HCT116 (cell line): ENCODE data around the gene SRGAP3. TPM values are rescaled to one million over a fixed set of nuclear protein-coding genes. Genes with fewer than 3 reads are reported as not detected.

ENCODE experiments used
- ATAC-seq: fragments of 200-7000 bp; cut with Tn5 transposase; 2 replicates; pipeline ENCODE4 v1.9.1; 2020; ENCODE audit warnings: mild to moderate bottlenecking, moderate library complexity
- BruUV-seq: library from RNA; stranded (reverse); fragments of 400-500 nt; replicated peaks from 2 replicates; lab custom pipeline; 2021; lab: Mats Ljungman, UMichigan
- CTCF ChIA-PET: fragments of 300-600 bp; sonication (Branson Sonifier 250); formaldehyde crosslinking; loops from one replicate; lab custom pipeline; 2021; ENCODE audit warnings: antibody characterized with exemption; lab: Charles Lee
- POLR2A ChIA-PET: fragments of 300-600, 350-600 bp; sonication (Branson Sonifier 250); formaldehyde crosslinking; loops from one replicate; lab custom pipeline; 2021; ENCODE audit warnings: antibody characterized with exemption; lab: Charles Lee
- RAD21 ChIA-PET, 2 experiments: fragments of 300-600 bp; sonication (Branson Sonifier 250); formaldehyde crosslinking; loops; one replicate each; lab custom pipeline; 2023; ENCODE audit warnings: low total read pairs in 2 of 2; ENCODE audit not compliant: uncharacterized antibody in 2 of 2, unreplicated experiment in 2 of 2, low non-redundant PET in 1 of 2; lab: Charles Lee
- DNase-seq: peaks from one replicate; pipeline ENCODE4 v3.0.0-alpha.2; 2010; ENCODE audit warnings: low read depth, low spot score
- H2AFZ ChIP-seq: fragments of 200-600 bp; shearing (Covaris generic), sonication (generic); 2 replicates; pipeline ENCODE4 v1.6.1; 2017; ENCODE audit warnings: low read depth, mixed run types, mixed read lengths, antibody characterized with exemption, low read length; ENCODE audit not compliant: poor library complexity, severe bottlenecking
- H3K27ac ChIP-seq: 2 replicates; pipeline ENCODE4 v1.5.1; 2012; ENCODE audit warnings: low read depth, low read length
- H3K27me3 ChIP-seq: fragments of 200-600 bp; sonication (generic); 2 replicates; pipeline ENCODE4 v1.6.1; 2016; ENCODE audit warnings: mixed run types, low read length, mixed read lengths; ENCODE audit not compliant: insufficient read depth
- H3K36me3 ChIP-seq, 2 experiments: fragments of 200-500 bp in 1 of 2; fragments of 200-600 bp in 1 of 2; sonication (Bioruptor generic) in 1 of 2; sonication (generic) in 1 of 2; 2 replicates each; pipeline versions ENCODE4 v1.5.1 to v1.6.1; 2014 to 2016; ENCODE audit warnings: low read length in 2 of 2, inconsistent platforms in 1 of 2, mixed read lengths in 1 of 2, mixed run types in 1 of 2; ENCODE audit not compliant: insufficient read depth in 2 of 2, control insufficient read depth in 1 of 2
- H3K4me1 ChIP-seq, 2 experiments: fragments of 200-600 bp in 1 of 2; sonication (generic) in 1 of 2; 2 replicates each; pipeline versions ENCODE4 v1.5.1 to v1.6.1; 2012 to 2017; ENCODE audit warnings: low read length in 2 of 2, inconsistent platforms in 1 of 2, mild to moderate bottlenecking in 1 of 2, mixed read lengths in 1 of 2, mixed run types in 1 of 2, moderate library complexity in 1 of 2; ENCODE audit not compliant: insufficient read depth in 2 of 2, control insufficient read depth in 1 of 2
- H3K4me2 ChIP-seq: fragments of 200-600 bp; sonication (generic); 2 replicates; pipeline ENCODE4 v1.6.1; 2017; ENCODE audit warnings: mixed run types, low read length, mixed read lengths
- H3K4me3 ChIP-seq, 2 experiments: fragments of 200-600 bp in 1 of 2; sonication (generic) in 1 of 2; replicated peaks in 1 of 2; 2 replicates each; pipeline ENCODE4 v1.5.1; 2011 to 2016; ENCODE audit warnings: low read length in 2 of 2, control low read depth in 1 of 2, low read depth in 1 of 2, mild to moderate bottlenecking in 1 of 2, mixed read lengths in 1 of 2, mixed run types in 1 of 2
- H3K79me2 ChIP-seq: fragments of 200-600 bp; sonication (generic); 2 replicates; pipeline ENCODE4 v1.6.1; 2017; ENCODE audit warnings: mild to moderate bottlenecking, mixed run types, low read length, moderate library complexity, mixed read lengths; ENCODE audit not compliant: insufficient read depth
- H3K9ac ChIP-seq: fragments of 200-600 bp; sonication (generic); 2 replicates; pipeline ENCODE4 v1.6.1; 2016; ENCODE audit warnings: low read length, mixed read lengths
- H3K9me2 ChIP-seq: fragments of 200-600 bp; sonication (generic), shearing (Covaris generic); 2 replicates; pipeline ENCODE4 v1.6.1; 2017; ENCODE audit warnings: mixed run types, mild to moderate bottlenecking, moderate library complexity; ENCODE audit not compliant: insufficient read depth
- H3K9me3 ChIP-seq, 2 experiments: fragments of 200-500 bp in 1 of 2; fragments of 200-600 bp in 1 of 2; sonication (Bioruptor generic) in 1 of 2; sonication (generic) in 1 of 2; 2 replicates each; pipeline ENCODE4 v1.6.1; 2014 to 2017; ENCODE audit warnings: low read length in 2 of 2, mixed read lengths in 2 of 2, inconsistent platforms in 1 of 2, low read depth in 1 of 2, mild to moderate bottlenecking in 1 of 2, mixed run types in 1 of 2, moderate library complexity in 1 of 2; ENCODE audit not compliant: control insufficient read depth in 1 of 2, insufficient read depth in 1 of 2
- H4K20me1 ChIP-seq: fragments of 200-600 bp; sonication (generic), shearing (Covaris generic); 2 replicates; pipeline ENCODE4 v1.6.1; 2017; ENCODE audit warnings: mixed run types, mild to moderate bottlenecking, moderate library complexity; ENCODE audit not compliant: insufficient read depth
- EGR1 ChIP-seq: IDR thresholded peaks from 2 replicates; pipeline ENCODE4 v1.6.1; 2012; ENCODE audit warnings: low read depth
- EZH2 ChIP-seq: fragments of 200-600 bp; sonication (generic); IDR thresholded peaks from 2 replicates; pipeline ENCODE4 v1.6.1; 2017; ENCODE audit warnings: antibody characterized with exemption, mixed run types
- EZH2phosphoT487 ChIP-seq: fragments of 200-600 bp; IDR thresholded peaks from 2 replicates; pipeline ENCODE4 v1.6.1; 2018; ENCODE audit warnings: antibody characterized with exemption, borderline replicate concordance
- POLR2A ChIP-seq: IDR thresholded peaks from 2 replicates; pipeline ENCODE4 v1.7.0; 2011; ENCODE audit warnings: borderline replicate concordance; ENCODE audit not compliant: insufficient read depth, insufficient read length; ENCODE audit errors: extremely low read depth
- POLR2AphosphoS5 ChIP-seq: IDR thresholded peaks from 2 replicates; pipeline ENCODE4 v1.6.1; 2011; ENCODE audit warnings: mild to moderate bottlenecking, low read depth, low read length, moderate library complexity
- RAD21 ChIP-seq: IDR thresholded peaks from 2 replicates; pipeline ENCODE4 v1.6.1; 2012; ENCODE audit warnings: low read depth, mild to moderate bottlenecking
- SP1 ChIP-seq: IDR thresholded peaks from 2 replicates; pipeline ENCODE4 v1.6.1; 2012; ENCODE audit warnings: low read depth
- intact Hi-C: fragments of 100-400 bp; cut with micrococcal nuclease; formaldehyde crosslinking; loops from 2 replicates; pipeline ENCODE4 v1.10.0; 2022
- total RNA-seq: library from RNA; stranded (reverse); gene quantifications from one replicate; pipeline ENCODE4 v1.2.1, GENCODE V29; 2021; ENCODE audit not compliant: unreplicated experiment
- TF ChIP-seq, protein P1 (sequence below): IDR thresholded peaks from 2 replicates; pipeline ENCODE4 v1.6.1; 2011; ENCODE audit warnings: mild to moderate bottlenecking, low read length, moderate library complexity; ENCODE audit not compliant: insufficient replicate concordance; ENCODE audit errors: extremely low read depth
- TF ChIP-seq, protein P2 (sequence below): IDR thresholded peaks from 2 replicates; pipeline ENCODE4 v1.6.1; 2012

Gene SRGAP3
- total RNA-seq, 1 experiment from 2014 or later, result 8.3 TPM

DNA sequence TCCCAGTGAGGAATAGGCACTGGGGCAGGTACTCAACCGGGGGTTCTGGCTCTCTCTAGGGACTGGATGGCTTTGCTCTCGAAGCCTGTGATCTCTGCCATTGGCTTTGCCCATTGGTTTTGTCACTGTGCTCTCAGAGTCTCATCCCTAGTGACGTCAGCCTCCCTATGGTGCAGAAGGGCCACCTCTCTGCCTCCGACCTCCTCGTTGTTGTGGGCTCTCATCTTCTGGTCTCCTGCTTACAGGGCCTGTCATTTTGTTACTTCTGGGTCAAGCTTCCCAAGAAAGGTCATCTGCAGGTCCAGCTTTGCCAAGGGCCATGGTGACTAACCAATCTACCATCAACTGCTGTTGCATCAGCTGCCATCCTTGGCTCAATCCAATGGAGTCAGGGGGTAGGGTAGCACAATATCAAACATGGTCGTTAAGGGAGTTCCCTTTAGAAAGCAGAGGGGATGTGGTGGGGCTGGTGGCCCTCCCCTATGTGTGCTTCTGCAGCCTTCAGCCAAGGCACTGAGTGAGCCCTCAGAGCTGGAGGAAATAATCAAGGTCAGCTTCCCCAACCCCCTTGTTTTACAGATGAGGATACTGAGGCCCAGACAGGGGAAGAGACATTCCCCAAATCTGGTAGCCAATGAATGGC lies 272.8 kb downstream of the SRGAP3 start:
- Histone ChIP-seq H3K27me3 (peaks cover 17% of the 10 kb centered on the region), H3K79me2 (no peaks in the 10 kb centered on the region), H3K27ac (no peak overlapping the region), H3K9ac (no peak overlapping the region), H4K20me1 (no peaks in the 10 kb centered on the region), H2AFZ (no peak overlapping the region), H3K4me1 (no peaks in the 10 kb centered on the region), H3K36me3 (no peaks in the 10 kb centered on the region), H3K9me3 (peaks cover 0 to 4% of the 10 kb centered on the region in 2 experiments; a peak in 1 of 4 replicates), H3K9me2 (no peaks in the 10 kb centered on the region; the same call in 1 of the 2 replicates), H3K4me3 (no peak overlapping the region), H3K4me2 (no peak overlapping the region)
- no peak for ATAC-seq
- no peak for DNase-seq
- CTCF ChIA-PET, result no interaction called here
- TF ChIP-seq, protein P1, sequence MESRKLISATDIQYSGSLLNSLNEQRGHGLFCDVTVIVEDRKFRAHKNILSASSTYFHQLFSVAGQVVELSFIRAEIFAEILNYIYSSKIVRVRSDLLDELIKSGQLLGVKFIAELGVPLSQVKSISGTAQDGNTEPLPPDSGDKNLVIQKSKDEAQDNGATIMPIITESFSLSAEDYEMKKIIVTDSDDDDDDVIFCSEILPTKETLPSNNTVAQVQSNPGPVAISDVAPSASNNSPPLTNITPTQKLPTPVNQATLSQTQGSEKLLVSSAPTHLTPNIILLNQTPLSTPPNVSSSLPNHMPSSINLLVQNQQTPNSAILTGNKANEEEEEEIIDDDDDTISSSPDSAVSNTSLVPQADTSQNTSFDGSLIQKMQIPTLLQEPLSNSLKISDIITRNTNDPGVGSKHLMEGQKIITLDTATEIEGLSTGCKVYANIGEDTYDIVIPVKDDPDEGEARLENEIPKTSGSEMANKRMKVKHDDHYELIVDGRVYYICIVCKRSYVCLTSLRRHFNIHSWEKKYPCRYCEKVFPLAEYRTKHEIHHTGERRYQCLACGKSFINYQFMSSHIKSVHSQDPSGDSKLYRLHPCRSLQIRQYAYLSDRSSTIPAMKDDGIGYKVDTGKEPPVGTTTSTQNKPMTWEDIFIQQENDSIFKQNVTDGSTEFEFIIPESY, result no peak
- TF ChIP-seq SP1 (no peak), POLR2AphosphoS5 (no peak), EZH2phosphoT487 (no peak), EGR1 (no peak), EZH2 (no peak), RAD21 (no peak), POLR2A (no peak)
- TF ChIP-seq, protein P2, sequence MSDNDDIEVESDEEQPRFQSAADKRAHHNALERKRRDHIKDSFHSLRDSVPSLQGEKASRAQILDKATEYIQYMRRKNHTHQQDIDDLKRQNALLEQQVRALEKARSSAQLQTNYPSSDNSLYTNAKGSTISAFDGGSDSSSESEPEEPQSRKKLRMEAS, result no peak
- POLR2A ChIA-PET, result no interaction called here
- RAD21 ChIA-PET, result no interaction called here
- intact Hi-C loops, result no loop called here
- BruUV-seq, result no TSS peak
